Measurements from ENCODE around the gene MAGEB17. TPM values are rescaled to one million over a fixed set of nuclear protein-coding genes. Genes with fewer than 3 reads are reported as not detected.

The MAGEB17 gene
- total RNA-seq, 1 donor from 2014 or later: not detected

- no peak overlapping the region for H3K27ac ChIP-seq
- no peak overlapping the region for H3K4me3 ChIP-seq
- no peaks in the 10 kb centered on the region for H3K4me1 ChIP-seq
- TF ChIP-seq POLR2A (IDR thresholded peaks at IDR 0.05) (no peak), CTCF (IDR thresholded peaks at IDR 0.05) (no peak), POLR2AphosphoS5 (IDR thresholded peaks at IDR 0.05; ENCODE audit: insufficient read depth in 1 of 2, low read depth in 1 of 2) (no peak)
- H3K36me3 ChIP-seq: no peaks in the 10 kb centered on the region
- no peaks in the 10 kb centered on the region for H3K9me3 ChIP-seq
- no peaks in the 10 kb centered on the region for H3K27me3 ChIP-seq
- DNase-seq (ENCODE audit: extremely low spot score in 2 of 2): no peak
- intact Hi-C loops (cut with DNase I): no loop called here
Observed at GRCh38 chrX:16204538-16204937, 37.3 kb downstream of the MAGEB17 start.

- Histone ChIP-seq H3K27ac (no peak overlapping the region), H3K4me3 (no peak overlapping the region), H3K9me3 (no peaks in the 10 kb centered on the region), H3K36me3 (no peaks in the 10 kb centered on the region), H3K27me3 (no peaks in the 10 kb centered on the region), H3K4me1 (no peaks in the 10 kb centered on the region)
- no peak for DNase-seq (ENCODE audit: extremely low spot score in 2 of 2)
- TF ChIP-seq POLR2AphosphoS5 (IDR thresholded peaks at IDR 0.05; ENCODE audit: insufficient read depth in 1 of 2, low read depth in 1 of 2) (no peak), POLR2A (IDR thresholded peaks at IDR 0.05) (no peak), CTCF (IDR thresholded peaks at IDR 0.05) (no peak)
- intact Hi-C loops (cut with DNase I): no loop called here
Observed at GRCh38 chrX:16205840-16206239, 38.6 kb downstream of the MAGEB17 start.

- TF ChIP-seq CTCF (IDR thresholded peaks at IDR 0.05) (no peak), POLR2A (IDR thresholded peaks at IDR 0.05) (no peak), POLR2AphosphoS5 (IDR thresholded peaks at IDR 0.05; ENCODE audit: insufficient read depth in 1 of 2, low read depth in 1 of 2) (no peak)
- Histone ChIP-seq H3K36me3 (no peaks in the 10 kb centered on the region), H3K4me3 (no peak overlapping the region), H3K27me3 (no peaks in the 10 kb centered on the region), H3K9me3 (no peaks in the 10 kb centered on the region), H3K4me1 (no peaks in the 10 kb centered on the region), H3K27ac (no peak overlapping the region)
- DNase-seq (ENCODE audit: extremely low spot score in 2 of 2): no peak
- intact Hi-C loops (cut with DNase I): no loop called here
Observed at GRCh38 chrX:16207634-16208033, 40.4 kb downstream of the MAGEB17 start.

GRCh38 chrX:16208601-16209000 is 41.3 kb downstream of the MAGEB17 start:
- no peaks in the 10 kb centered on the region for H3K4me1 ChIP-seq
- no peak for TF ChIP-seq POLR2A (IDR thresholded peaks at IDR 0.05)
- TF ChIP-seq POLR2AphosphoS5 (IDR thresholded peaks at IDR 0.05; ENCODE audit: insufficient read depth in 1 of 2, low read depth in 1 of 2): no peak
- TF ChIP-seq CTCF (IDR thresholded peaks at IDR 0.05): no peak
- intact Hi-C loops (cut with DNase I): no loop called here
- H3K27ac ChIP-seq: no peak overlapping the region
- no peak for DNase-seq (ENCODE audit: extremely low spot score in 2 of 2)
- no peaks in the 10 kb centered on the region for H3K36me3 ChIP-seq
- no peak overlapping the region for H3K4me3 ChIP-seq
- H3K9me3 ChIP-seq: no peaks in the 10 kb centered on the region
- no peaks in the 10 kb centered on the region for H3K27me3 ChIP-seq

- H3K4me3 ChIP-seq: no peak overlapping the region
- no peak for TF ChIP-seq POLR2A (IDR thresholded peaks at IDR 0.05)
- no peak for TF ChIP-seq CTCF (IDR thresholded peaks at IDR 0.05)
- no peak for TF ChIP-seq POLR2AphosphoS5 (IDR thresholded peaks at IDR 0.05; ENCODE audit: insufficient read depth in 1 of 2, low read depth in 1 of 2)
- H3K4me1 ChIP-seq: no peaks in the 10 kb centered on the region
- H3K9me3 ChIP-seq: no peaks in the 10 kb centered on the region
- no peak overlapping the region for H3K27ac ChIP-seq
- intact Hi-C loops (cut with DNase I): no loop called here
- no peaks in the 10 kb centered on the region for H3K36me3 ChIP-seq
- DNase-seq (ENCODE audit: extremely low spot score in 2 of 2): no peak
- H3K27me3 ChIP-seq: no peaks in the 10 kb centered on the region
Observed at GRCh38 chrX:16210061-16210460, 42.8 kb downstream of the MAGEB17 start.

All from vagina (tissue), 2 donors.